ENCODE results near the gene CFAP46.

CFAP46 gene

DNA sequence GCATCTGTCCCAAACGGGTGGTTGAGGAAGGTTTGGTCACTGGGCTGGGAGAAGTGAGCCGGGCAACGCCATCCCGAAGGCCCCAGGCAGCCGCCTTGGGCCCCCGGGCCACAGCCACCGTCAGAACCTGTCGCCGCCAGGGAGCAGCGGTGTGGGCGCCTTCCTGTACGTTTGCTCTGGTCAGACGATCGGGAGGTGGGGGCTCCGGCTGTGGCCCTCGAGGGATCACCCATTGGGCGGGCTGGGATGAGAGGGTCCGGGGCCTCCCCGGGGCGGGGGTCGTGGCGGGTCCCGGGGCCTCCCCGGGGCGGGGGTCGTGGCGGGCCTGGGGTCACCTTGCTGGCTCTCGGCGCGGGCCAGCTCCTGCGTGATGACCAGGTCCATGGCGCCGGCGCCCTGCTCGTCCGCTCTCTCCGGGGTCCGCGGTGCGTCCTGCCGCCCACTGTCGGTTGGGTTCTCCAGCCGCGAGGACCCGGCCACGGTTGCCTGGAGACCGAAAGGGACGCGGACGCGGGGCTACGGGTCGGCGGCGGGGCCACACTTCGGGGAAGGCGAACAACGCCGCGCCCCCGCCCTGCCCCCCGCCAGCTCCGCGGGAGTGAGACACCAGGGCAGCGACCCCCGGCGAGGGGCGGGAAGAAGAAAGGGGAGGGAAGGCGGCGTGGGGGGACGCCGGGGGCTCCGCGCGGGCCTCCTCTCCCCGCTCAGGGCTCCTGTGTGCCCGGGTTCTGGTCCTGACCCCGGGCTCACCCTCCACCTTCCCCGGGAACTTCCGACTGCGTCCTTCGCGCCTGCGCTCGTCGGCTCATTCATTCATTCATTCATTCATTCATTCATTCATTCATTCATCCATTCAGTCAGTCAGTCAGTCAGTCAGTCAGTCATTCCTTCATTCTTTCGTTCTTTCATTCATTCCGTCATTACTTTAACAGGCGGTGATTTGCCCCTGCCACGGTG, at the start of gene CFAP46:
Gene CFAP46, minus strand, starts transcription at position 470 of the 957 bp plus-strand sequence. Its CDS starts 86 bp downstream, at position 384.
- peak within 1 kb of the TSS; percentile 87 for H3K4me3 Mint-ChIP-seq
- H3K9me3 Mint-ChIP-seq, result no peaks in the 10 kb centered on the region
- H3K36me3 Mint-ChIP-seq, result no peaks in the 10 kb centered on the region
- H3K27ac Mint-ChIP-seq, result peak within 1 kb of the TSS; percentile 77
- H3K4me1 Mint-ChIP-seq, result peaks cover 5% of the 10 kb centered on the region
- peaks cover 36% of the 10 kb centered on the region for H3K27me3 Mint-ChIP-seq

DNA sequence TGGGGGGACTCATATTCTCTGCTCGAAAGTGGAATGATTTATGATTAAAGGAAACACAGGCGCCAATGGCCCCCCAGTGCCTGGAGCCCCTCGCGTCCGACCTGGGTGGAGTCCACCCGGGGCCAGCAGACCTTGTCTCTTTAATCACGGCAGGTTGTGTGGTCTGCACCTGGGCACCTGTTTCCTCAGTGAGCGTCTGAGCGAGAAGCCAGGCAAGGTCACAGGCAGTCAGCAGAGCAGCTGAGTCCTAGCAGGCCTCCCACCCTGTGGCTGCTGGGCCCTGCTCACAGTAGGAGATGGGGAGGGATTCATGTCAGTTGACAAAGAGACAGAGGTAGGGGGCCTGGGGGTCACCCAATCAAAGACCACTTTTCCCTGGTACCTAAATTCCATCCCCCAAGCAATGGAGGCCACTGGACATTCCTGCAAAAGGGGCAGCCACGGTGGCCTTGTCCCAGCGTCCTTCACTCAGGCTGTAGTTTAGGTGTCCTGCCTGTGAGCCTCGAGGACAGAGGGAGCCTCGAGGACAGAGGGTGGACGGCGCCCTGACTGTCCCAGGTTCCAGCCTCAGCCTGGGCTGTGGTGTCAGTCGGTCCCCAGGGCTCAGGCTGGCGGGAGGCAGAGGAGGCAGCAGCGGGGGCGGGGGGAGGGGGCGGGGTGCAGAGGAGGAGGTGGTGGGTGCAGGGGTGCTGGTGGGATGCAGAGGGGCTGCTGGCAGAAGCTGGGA, 49.5 kb upstream of the CFAP46 start:
- Mint-ChIP-seq H3K27me3 (no peaks in the 10 kb centered on the region), H3K9me3 (no peaks in the 10 kb centered on the region), H3K36me3 (no peaks in the 10 kb centered on the region), H3K27ac (no peak overlapping the region), H3K4me3 (no peak overlapping the region), H3K4me1 (no peaks in the 10 kb centered on the region)

DNA sequence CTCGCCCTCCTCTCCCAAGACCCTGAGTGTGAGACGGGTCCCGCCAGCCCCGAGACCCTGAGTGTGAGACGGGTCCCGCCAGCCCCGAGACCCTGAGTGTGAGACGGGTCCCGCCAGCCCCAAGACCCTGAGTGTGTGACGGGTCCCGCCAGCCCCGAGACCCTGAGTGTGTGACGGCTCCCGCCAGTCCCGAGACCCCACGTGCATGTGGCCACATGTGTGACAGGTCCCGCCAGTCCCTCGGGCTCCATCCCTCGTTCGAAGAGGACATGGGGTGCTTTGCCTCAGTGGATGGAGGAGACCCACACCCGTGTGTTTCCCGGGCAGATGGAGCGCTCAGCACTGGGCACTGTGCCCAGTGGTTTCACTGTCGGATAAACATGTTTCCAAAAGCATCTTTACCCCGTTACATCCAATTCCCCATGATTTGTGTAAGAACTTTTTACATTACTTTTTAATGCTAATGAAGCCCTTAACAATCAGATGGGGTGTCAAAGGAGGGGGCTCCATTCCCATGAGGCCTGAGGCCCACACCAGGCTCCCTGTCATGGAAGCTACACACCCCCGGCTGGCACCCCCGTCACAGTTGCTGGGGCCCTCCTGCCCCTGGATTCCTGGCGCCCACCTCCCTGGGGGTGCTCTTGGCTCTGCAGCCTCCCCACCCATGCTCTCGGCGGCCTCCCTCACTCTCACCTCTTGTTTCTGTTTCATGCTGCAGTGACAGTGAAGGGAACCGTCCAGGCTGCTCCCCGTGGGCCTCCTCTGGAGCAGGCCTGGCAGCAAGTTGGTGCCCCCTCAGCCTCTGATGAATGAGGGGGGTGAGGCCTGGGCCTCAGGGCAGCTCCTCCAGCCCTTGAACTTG, 48.5 kb upstream of the CFAP46 start:
- Mint-ChIP-seq H3K4me3 (no peak overlapping the region), H3K4me1 (no peaks in the 10 kb centered on the region), H3K36me3 (no peaks in the 10 kb centered on the region), H3K9me3 (no peaks in the 10 kb centered on the region), H3K27me3 (no peaks in the 10 kb centered on the region), H3K27ac (no peak overlapping the region)

DNA sequence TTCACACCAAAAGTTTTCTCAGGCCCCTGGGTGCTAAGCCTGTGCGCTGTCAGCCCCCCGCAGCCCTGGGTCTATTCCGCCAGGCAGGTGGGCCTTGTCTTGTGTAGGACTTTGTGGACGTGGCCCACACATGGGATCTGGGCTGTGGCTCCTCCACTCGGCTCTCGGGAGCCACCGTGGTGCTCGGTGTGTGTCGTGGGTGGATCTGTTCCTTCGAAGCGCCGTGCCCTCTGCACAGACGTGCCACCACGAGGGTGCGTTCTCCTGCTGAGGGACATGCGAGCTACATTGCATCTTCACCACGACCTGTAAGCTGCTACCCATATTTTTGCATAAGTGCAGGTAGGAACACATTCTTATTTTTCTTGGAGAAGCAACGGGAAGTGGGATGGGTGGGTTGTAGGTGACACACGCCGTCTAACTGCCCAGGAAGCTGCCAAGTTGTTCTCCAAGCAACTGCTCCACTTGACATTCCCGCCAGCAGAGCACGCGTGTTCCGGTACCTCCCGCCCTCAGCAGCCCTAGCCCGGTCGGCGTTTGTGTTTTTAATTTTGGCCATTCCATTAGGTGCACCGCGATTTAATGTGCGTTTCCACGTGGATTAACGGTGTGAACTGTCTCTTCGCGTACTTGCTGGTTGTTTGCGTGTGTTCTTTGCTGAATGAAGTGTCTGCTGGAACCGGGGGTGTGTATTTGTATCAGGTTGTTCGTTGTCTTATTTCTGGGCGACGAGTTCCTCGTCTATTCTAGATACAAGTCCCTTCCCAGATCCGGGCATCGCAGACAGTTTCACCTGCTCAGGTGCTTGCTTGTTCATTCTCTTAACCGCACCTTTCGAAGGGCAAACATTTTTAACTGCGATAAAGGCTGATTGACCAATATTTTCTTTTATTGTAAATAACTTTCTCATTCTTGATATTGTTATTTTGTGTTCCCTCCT, 47.4 kb upstream of the CFAP46 start:
- Mint-ChIP-seq H3K4me3 (no peak overlapping the region), H3K36me3 (no peaks in the 10 kb centered on the region), H3K27ac (no peak overlapping the region), H3K9me3 (no peaks in the 10 kb centered on the region), H3K4me1 (no peaks in the 10 kb centered on the region), H3K27me3 (no peaks in the 10 kb centered on the region)

DNA sequence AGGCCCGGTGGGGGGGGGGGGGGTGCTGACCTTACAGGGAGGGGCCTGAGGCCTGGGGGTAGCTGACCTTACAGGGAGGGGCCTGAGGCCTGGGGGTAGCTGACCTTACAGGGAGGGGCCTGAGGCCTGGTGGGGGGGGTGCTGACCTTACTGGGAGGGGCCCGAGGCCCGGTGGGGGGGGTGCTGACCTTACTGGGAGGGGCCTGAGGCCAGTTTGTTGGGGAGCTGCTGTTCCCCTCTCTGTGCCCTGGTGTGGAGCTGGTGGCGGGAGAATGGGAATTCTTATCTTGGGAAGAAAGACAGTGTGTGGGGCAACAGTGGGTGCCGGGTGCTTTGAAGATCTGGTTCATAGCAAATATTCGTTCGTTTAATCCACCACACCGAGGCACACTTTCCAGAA, 46.6 kb upstream of the CFAP46 start:
- H3K27ac Mint-ChIP-seq, result no peak overlapping the region

DNA sequence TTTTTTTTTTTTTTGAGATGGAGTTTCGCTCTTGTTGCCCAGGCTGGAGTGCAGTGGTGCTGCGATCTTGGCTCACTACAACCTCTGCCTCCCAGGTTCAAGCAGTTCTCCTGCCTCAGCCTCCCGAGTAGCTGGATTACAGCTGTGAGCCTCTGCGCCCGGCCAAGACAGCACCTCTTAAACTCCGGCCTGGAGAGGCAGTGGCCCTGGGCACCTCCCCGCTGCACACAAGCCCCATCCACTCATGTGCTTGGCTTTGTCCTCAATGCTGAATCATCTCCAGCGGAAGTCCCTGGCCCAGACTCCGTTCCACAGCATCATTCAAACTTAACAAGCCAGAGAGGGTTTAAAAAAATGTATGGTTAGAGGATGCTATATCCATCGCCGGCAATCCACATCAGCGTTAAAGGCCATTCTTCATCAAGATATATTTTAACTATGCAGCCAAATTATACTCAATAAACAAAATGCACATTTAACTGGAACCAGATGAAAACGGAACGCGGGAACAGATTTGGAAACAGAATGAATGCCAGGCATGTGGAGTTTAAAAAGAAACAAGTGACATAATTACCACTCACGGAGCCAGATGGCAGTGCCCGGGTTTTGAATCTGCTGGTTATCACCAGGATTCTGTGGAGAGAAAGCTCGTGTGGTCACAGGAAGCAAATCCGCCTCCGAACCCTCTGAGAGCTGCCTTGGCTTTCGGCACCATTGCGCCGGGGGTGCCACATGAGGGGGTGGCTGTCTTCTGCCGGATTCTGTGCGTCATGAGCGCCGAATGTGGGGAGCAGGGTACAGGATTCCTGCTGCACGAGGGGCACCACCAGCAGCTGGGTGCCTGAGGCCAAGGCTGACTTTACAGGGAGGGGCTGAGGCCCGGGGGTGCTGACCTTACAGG, 45.6 kb upstream of the CFAP46 start:
- H3K36me3 Mint-ChIP-seq, result no peaks in the 10 kb centered on the region

More for the DNA sequence above, 46.6 kb upstream of the CFAP46 start:
- no peaks in the 10 kb centered on the region for H3K4me1 Mint-ChIP-seq
- no peak overlapping the region for H3K4me3 Mint-ChIP-seq
- H3K9me3 Mint-ChIP-seq, result no peaks in the 10 kb centered on the region
- no peaks in the 10 kb centered on the region for H3K27me3 Mint-ChIP-seq
- H3K36me3 Mint-ChIP-seq, result no peaks in the 10 kb centered on the region

DNA sequence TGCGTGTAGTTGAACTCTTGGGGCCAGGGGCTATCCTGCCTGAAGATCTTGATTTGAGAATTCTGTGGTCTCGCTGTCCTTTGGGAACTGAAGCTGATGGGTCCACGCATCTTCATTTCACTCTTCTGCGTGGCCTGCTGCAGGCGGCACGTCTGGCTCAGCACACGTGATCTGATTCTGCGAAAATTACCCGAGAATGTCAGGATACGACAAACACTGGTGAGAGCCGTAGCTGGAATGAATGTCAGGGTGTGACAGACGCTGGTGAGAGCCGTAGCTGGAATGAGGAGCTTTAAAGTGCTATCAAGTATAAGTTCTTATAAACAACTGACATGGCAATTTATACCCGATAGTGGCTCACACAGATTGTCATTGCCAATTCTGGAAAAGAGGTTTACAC, 44.6 kb upstream of the CFAP46 start:
- H3K9me3 Mint-ChIP-seq, result no peaks in the 10 kb centered on the region

More for the DNA sequence above, 45.6 kb upstream of the CFAP46 start:
- Mint-ChIP-seq H3K4me1 (no peaks in the 10 kb centered on the region), H3K27ac (no peak overlapping the region), H3K27me3 (no peaks in the 10 kb centered on the region), H3K9me3 (no peaks in the 10 kb centered on the region), H3K4me3 (no peak overlapping the region)

DNA sequence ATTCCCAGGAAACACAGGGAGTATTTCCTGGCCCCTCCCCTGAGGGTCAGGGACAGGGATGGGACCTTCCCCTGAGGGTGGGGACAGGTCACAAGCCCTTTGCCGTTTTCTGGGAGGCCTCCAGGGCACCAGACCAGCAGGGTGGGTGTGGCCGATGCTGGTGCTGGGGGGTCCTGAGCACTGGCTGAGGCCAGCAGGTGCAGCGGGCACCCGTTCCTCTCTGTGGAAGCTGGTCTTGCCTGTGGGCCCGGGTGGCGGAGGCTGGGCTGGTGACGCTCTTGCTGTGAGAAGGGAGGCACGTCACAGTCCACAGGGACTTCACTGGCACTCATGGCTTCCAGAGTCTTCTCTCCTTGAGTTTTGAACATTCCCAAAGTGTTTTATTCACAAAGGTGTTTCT, 44.2 kb upstream of the CFAP46 start:
- no peak overlapping the region for H3K27ac Mint-ChIP-seq
- no peak overlapping the region for H3K4me3 Mint-ChIP-seq
- no peaks in the 10 kb centered on the region for H3K27me3 Mint-ChIP-seq
- no peaks in the 10 kb centered on the region for H3K9me3 Mint-ChIP-seq
- H3K4me1 Mint-ChIP-seq, result no peaks in the 10 kb centered on the region
- no peaks in the 10 kb centered on the region for H3K36me3 Mint-ChIP-seq

More for the DNA sequence above, 44.6 kb upstream of the CFAP46 start:
- H3K27ac Mint-ChIP-seq, result no peak overlapping the region
- no peaks in the 10 kb centered on the region for H3K4me1 Mint-ChIP-seq
- H3K36me3 Mint-ChIP-seq, result no peaks in the 10 kb centered on the region
- no peaks in the 10 kb centered on the region for H3K27me3 Mint-ChIP-seq
- H3K4me3 Mint-ChIP-seq, result no peak overlapping the region

DNA sequence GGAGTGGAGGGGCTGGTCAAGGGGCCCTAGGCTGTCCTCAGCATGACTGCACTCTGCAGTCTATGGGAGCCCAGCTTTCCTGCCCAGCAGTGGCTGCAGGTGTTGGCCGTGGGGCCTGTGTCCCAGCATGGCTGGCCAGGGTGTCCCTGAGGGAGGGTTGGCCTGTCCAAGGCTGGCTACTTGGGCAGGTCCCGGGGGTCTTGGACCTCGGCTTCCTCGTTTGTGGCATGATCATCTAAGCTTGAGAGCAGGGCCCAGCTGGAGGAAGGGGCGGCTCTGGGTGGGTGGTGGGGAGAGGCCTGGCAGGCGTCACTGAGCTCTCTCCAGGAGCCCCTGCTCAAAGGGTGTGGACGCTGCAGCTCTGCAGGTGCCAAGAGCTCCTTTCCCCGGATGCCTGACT, 43.7 kb upstream of the CFAP46 start:
- H3K4me1 Mint-ChIP-seq, result no peaks in the 10 kb centered on the region
- no peaks in the 10 kb centered on the region for H3K36me3 Mint-ChIP-seq
- H3K27me3 Mint-ChIP-seq, result no peaks in the 10 kb centered on the region
- H3K9me3 Mint-ChIP-seq, result no peaks in the 10 kb centered on the region
- no peak overlapping the region for H3K4me3 Mint-ChIP-seq
- no peak overlapping the region for H3K27ac Mint-ChIP-seq

DNA sequence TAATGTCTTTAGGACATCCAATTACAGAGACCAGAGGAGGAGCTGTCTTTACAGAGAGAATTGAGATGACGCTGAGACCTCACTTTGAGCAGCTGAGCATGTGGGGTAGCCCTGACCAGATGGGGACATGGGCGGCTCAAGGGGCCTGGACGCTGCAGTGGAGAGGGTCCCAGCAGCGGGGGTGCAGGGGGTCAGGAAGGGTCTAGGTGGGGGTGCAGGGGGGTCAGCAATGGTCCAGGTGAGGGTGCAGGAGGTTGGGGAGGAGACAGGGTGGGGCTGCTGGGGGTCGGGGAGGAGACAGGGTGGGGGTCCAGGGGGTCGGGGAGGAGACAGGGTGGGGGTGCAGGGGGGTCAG, 43.2 kb upstream of the CFAP46 start:
- Mint-ChIP-seq H3K4me3 (no peak overlapping the region), H3K4me1 (no peaks in the 10 kb centered on the region), H3K27me3 (no peaks in the 10 kb centered on the region), H3K9me3 (no peaks in the 10 kb centered on the region), H3K27ac (no peak overlapping the region), H3K36me3 (no peaks in the 10 kb centered on the region)

DNA sequence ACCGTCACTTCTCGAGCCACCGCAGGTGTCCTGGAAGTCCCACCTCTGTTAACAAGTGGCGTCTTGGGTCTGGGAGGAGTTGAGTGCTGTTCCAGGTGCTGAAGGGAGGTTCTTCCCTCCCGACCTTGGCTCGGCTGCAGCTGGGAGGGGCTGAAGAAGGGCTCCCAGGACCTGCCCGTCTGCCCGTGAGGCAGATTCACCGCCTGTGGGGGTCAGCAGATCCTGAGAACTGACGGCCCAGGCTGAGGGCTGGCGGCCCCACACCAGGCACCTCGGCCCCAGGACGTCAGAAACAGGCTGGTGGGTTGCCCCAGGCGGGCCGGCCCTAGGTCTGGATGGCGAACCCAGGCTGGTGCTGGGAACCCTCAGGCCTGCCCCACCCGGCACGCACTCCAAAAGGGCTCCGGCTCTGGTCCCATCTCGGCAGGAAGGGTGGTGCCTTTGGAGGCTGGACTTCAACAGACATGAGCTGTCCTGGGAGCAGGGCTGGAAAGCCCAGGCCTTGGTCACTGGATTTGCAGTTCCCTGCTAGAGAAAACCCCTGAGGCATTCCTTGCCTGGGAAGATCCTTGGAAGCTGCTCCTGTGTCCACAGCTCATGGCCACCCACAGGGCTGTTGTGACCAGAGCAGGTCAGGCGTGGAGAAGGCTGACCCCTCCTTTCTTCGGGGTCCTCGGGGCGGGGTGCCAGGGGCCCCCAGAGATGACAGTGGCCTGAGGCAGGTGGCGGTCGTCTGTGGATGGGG, 42.6 kb upstream of the CFAP46 start:
- no peaks in the 10 kb centered on the region for H3K9me3 Mint-ChIP-seq
- H3K27ac Mint-ChIP-seq, result no peak overlapping the region
- no peaks in the 10 kb centered on the region for H3K4me1 Mint-ChIP-seq
- no peaks in the 10 kb centered on the region for H3K27me3 Mint-ChIP-seq
- no peaks in the 10 kb centered on the region for H3K36me3 Mint-ChIP-seq
- no peak overlapping the region for H3K4me3 Mint-ChIP-seq

DNA sequence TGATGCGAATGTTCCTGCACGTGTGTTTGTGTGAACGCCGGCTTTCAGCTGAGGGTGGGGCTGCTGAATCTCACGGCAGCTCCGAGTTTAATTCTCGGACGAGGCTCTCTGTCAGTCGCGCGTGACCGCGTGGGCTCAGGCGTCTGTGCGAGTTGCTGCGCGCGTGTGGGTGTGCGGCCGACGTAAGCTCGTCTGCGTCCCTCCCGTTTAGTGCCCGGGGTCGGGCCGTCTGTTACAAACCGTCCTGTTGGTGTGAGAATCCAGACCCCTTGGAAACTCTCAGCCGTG, 41.6 kb upstream of the CFAP46 start:
- H3K9me3 Mint-ChIP-seq, result no peaks in the 10 kb centered on the region

DNA sequence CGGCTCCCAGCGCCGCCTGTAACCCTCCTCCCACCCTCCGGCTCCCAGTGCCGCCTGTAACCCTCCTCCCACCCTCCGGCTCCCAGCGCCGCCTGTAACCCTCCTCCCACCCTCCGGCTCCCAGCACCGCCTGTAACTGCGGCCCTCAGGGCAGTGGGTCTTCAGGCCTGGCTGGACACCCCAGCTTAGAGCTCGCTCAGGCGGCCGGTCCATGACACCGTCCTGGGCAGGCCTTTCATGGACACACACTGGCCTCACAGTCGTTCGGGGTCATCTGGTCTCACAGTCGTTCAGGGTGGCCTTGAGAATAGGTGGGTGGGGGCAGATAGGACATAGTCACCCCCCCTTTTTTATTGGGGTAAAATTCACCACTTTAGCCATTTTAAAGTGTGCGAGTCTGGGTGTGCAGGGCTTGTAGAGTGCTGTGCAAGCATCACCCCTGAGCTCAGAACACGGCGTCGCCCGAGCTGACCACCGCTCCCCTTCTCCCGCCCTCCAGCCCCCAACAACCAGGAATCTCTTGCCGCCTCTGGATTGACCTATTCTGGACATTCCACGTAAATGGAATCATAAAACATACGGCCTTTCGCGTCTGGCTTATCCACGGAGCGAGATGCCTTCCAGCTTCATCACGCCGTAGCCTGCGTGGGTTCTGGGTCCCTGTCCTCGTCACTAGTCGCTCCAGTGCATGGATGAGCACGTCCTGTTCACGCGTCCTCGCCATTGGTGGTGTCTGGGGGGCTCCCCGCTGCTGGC, 41.1 kb upstream of the CFAP46 start:
- H3K36me3 Mint-ChIP-seq, result no peaks in the 10 kb centered on the region
- H3K4me3 Mint-ChIP-seq, result no peak overlapping the region
- no peak overlapping the region for H3K27ac Mint-ChIP-seq
- no peaks in the 10 kb centered on the region for H3K9me3 Mint-ChIP-seq
- no peaks in the 10 kb centered on the region for H3K4me1 Mint-ChIP-seq
- no peaks in the 10 kb centered on the region for H3K27me3 Mint-ChIP-seq

More for the DNA sequence above, 41.6 kb upstream of the CFAP46 start:
- H3K4me1 Mint-ChIP-seq, result no peaks in the 10 kb centered on the region
- H3K36me3 Mint-ChIP-seq, result no peaks in the 10 kb centered on the region
- H3K27me3 Mint-ChIP-seq, result no peaks in the 10 kb centered on the region
- no peak overlapping the region for H3K4me3 Mint-ChIP-seq
- H3K27ac Mint-ChIP-seq, result no peak overlapping the region

Measured in activated naive CD4-positive, alpha-beta T cell treated with anti-CD3 and anti-CD28 coated beads, Interleukin-2, amount 50 U/mL, for 24 hours (primary cell).